WTC11 (cell line): ENCODE measurements around the gene BDKRB2. TPM values are rescaled to one million over a fixed set of nuclear protein-coding genes. Genes with fewer than 3 reads are reported as not detected.

Experiments
- ATAC-seq: fragments of 200-7000 bp; cut with Tn5 transposase; 2 replicates; pipeline ENCODE4 v1.10.0; 2021; ENCODE audit warnings: mild to moderate bottlenecking, moderate library complexity
- CTCF ChIA-PET: fragments of 300-600 bp; sonication (Branson Sonifier 250); formaldehyde crosslinking; loops from one replicate; lab custom pipeline; 2021; ENCODE audit warnings: antibody characterized with exemption; lab: Charles Lee
- POLR2A ChIA-PET: fragments of 350-600 bp; sonication (Branson Sonifier 250); formaldehyde crosslinking; loops from one replicate; lab custom pipeline; 2021; ENCODE audit warnings: antibody characterized with exemption; lab: Charles Lee
- DNase-seq: peaks from one replicate; pipeline ENCODE4 v3.0.0; 2021; ENCODE audit warnings: low spot score
- H3K27ac Mint-ChIP-seq: 2 replicates; pipeline ENCODE4 v1.8.0; 2021; ENCODE audit warnings: mixed read lengths
- H3K27me3 Mint-ChIP-seq: 2 replicates; pipeline ENCODE4 v1.8.0; 2021; ENCODE audit warnings: low read depth, mild to moderate bottlenecking, moderate library complexity, mixed read lengths
- H3K36me3 Mint-ChIP-seq: 2 replicates; pipeline ENCODE4 v1.8.0; 2021; ENCODE audit warnings: mixed read lengths
- H3K4me1 Mint-ChIP-seq: 2 replicates; pipeline ENCODE4 v1.8.0; 2022; ENCODE audit warnings: mixed read lengths
- H3K4me3 Mint-ChIP-seq: 2 replicates; pipeline ENCODE4 v1.8.0; 2021; ENCODE audit warnings: mild to moderate bottlenecking, moderate library complexity, mixed read lengths
- H3K9me3 Mint-ChIP-seq: 2 replicates; pipeline ENCODE4 v1.8.0; 2021; ENCODE audit warnings: mixed read lengths
- CREB1 ChIP-seq: sonication (generic); formaldehyde crosslinking; IDR thresholded peaks from 2 replicates; pipeline ENCODE4 v1.8.0; 2023; ENCODE audit warnings: mild to moderate bottlenecking, missing genetic modification reagents
- ELF4 ChIP-seq: sonication (generic); formaldehyde crosslinking; IDR thresholded peaks from 2 replicates; pipeline ENCODE4 v1.8.1; 2022; ENCODE audit warnings: low read depth, mild to moderate bottlenecking, moderate library complexity, missing genetic modification reagents
- ESRRA ChIP-seq: sonication (generic); formaldehyde crosslinking; IDR thresholded peaks from 2 replicates; pipeline ENCODE4 v1.8.1; 2022; ENCODE audit warnings: mild to moderate bottlenecking, missing genetic modification reagents, borderline replicate concordance
- IRF2 ChIP-seq: sonication (generic); formaldehyde crosslinking; IDR thresholded peaks from 2 replicates; pipeline ENCODE4 v1.8.0; 2022; ENCODE audit warnings: low read depth, missing genetic modification reagents, borderline replicate concordance
- KAT7 ChIP-seq: sonication (generic); formaldehyde crosslinking; IDR thresholded peaks from 2 replicates; pipeline ENCODE4 v1.8.1; 2023; ENCODE audit warnings: missing genetic modification reagents, mild to moderate bottlenecking, borderline replicate concordance
- NFATC4 ChIP-seq: fragments of 250-450 bp; sonication (Bioruptor Pico); IDR thresholded peaks from 2 replicates; pipeline ENCODE4 v1.9.0; 2021; ENCODE audit warnings: mild to moderate bottlenecking
- NFYB ChIP-seq: sonication (generic); formaldehyde crosslinking; conservative IDR thresholded peaks from 2 replicates; pipeline ENCODE4 v1.8.0; 2022; ENCODE audit warnings: low read depth, missing genetic modification reagents
- SP1 ChIP-seq: sonication (generic); formaldehyde crosslinking; conservative IDR thresholded peaks from 2 replicates; pipeline ENCODE4 v1.8.1; 2022; ENCODE audit warnings: missing genetic modification reagents
- ZNF121 ChIP-seq: sonication (generic); formaldehyde crosslinking; IDR thresholded peaks from 2 replicates; pipeline ENCODE4 v1.8.0; 2023; ENCODE audit warnings: missing genetic modification reagents
- ZNF219 ChIP-seq: sonication (generic); formaldehyde crosslinking; IDR thresholded peaks from 2 replicates; pipeline ENCODE4 v1.8.0; 2023; ENCODE audit warnings: missing genetic modification reagents, mild to moderate bottlenecking, borderline replicate concordance
- ZNF423 ChIP-seq: fragments of 250-450 bp; sonication (Bioruptor Pico); IDR thresholded peaks from 2 replicates; pipeline ENCODE4 v2.1.2; 2022; ENCODE audit warnings: mild to moderate bottlenecking, moderate library complexity
- total RNA-seq: library from RNA; stranded (reverse); gene quantifications from 3 replicates; pipeline ENCODE4 v1.2.3, GENCODE V29; 2021
- TF ChIP-seq, protein P1 (sequence below): sonication (generic); formaldehyde crosslinking; IDR thresholded peaks from 2 replicates; pipeline ENCODE4 v1.8.0; 2022; ENCODE audit warnings: mild to moderate bottlenecking, missing genetic modification reagents
- TF ChIP-seq, protein P2 (sequence below): sonication (generic); formaldehyde crosslinking; IDR thresholded peaks from 2 replicates; pipeline ENCODE4 v1.8.1; 2023; ENCODE audit warnings: mild to moderate bottlenecking, missing genetic modification reagents, moderate library complexity
- TF ChIP-seq, protein P3 (sequence below): sonication (generic); formaldehyde crosslinking; IDR thresholded peaks from 2 replicates; pipeline ENCODE4 v1.8.1; 2023; ENCODE audit warnings: mild to moderate bottlenecking, moderate library complexity, missing genetic modification reagents
- TF ChIP-seq, protein P4 (sequence below): sonication (generic); formaldehyde crosslinking; conservative IDR thresholded peaks from 2 replicates; pipeline ENCODE4 v1.8.1; 2023; ENCODE audit warnings: mild to moderate bottlenecking, low read depth, missing genetic modification reagents, moderate library complexity
- TF ChIP-seq, protein P5 (sequence below): sonication (generic); formaldehyde crosslinking; IDR thresholded peaks from 2 replicates; pipeline ENCODE4 v1.8.0; 2022; ENCODE audit warnings: missing genetic modification reagents

The BDKRB2 gene
- total RNA-seq, 1 experiment from 2014 or later = 0.17 TPM

DNA sequence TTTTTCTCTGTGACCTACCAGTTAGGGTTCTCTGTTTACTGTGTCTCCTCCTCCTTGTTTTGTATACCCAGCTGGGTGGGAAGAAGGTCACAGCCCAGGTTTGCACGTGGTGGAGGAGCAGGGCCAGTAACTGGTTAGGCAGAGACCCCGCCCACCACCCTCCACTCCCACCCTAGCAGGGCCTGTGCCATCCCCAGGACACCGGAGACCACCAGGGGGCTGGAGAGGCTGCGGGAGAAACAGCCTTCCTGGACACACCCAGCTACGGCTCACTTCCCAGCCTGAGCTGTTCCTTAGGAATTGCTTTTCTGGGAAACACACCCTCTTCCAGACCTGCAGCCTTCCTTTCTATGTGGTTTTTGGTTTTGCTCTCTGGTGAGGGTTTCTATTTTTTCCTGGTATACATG, 21.1 kb downstream of the BDKRB2 start:
- DNase-seq (peak; percentile 62), ATAC-seq (peak; percentile 96)
- Mint-ChIP-seq H3K9me3 (peaks cover 17% of the 10 kb centered on the region), H3K27ac (no peak overlapping the region; the same call in 1 of the 2 replicates), H3K4me1 (peaks cover 6% of the 10 kb centered on the region; the same call in 1 of the 2 replicates), H3K27me3 (peaks cover 6% of the 10 kb centered on the region; the same call in 1 of the 2 replicates), H3K36me3 (peaks cover 4% of the 10 kb centered on the region), H3K4me3 (no peak overlapping the region)
- TF ChIP-seq, protein P1, sequence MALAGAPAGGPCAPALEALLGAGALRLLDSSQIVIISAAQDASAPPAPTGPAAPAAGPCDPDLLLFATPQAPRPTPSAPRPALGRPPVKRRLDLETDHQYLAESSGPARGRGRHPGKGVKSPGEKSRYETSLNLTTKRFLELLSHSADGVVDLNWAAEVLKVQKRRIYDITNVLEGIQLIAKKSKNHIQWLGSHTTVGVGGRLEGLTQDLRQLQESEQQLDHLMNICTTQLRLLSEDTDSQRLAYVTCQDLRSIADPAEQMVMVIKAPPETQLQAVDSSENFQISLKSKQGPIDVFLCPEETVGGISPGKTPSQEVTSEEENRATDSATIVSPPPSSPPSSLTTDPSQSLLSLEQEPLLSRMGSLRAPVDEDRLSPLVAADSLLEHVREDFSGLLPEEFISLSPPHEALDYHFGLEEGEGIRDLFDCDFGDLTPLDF = no peak
- TF ChIP-seq ESRRA (CRISPR knock-in tag) (no peak), ZNF423 (CRISPR knock-in tag) (peak; percentile 31; the same call in 1 of the 2 replicates), ZNF219 (CRISPR knock-in tag) (no peak), ELF4 (CRISPR knock-in tag) (no peak), ZNF121 (CRISPR knock-in tag) (no peak), NFYB (CRISPR knock-in tag) (no peak), KAT7 (no peak), SP1 (CRISPR knock-in tag) (no peak), NFATC4 (CRISPR knock-in tag) (no peak), CREB1 (CRISPR knock-in tag) (no peak), IRF2 (CRISPR knock-in tag) (no peak)
- TF ChIP-seq, protein P2, sequence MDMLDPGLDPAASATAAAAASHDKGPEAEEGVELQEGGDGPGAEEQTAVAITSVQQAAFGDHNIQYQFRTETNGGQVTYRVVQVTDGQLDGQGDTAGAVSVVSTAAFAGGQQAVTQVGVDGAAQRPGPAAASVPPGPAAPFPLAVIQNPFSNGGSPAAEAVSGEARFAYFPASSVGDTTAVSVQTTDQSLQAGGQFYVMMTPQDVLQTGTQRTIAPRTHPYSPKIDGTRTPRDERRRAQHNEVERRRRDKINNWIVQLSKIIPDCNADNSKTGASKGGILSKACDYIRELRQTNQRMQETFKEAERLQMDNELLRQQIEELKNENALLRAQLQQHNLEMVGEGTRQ (CRISPR knock-in tag) = 0 out of 2 replicates have a peak, but pooled peaks have one; percentile 28
- TF ChIP-seq, protein P3, sequence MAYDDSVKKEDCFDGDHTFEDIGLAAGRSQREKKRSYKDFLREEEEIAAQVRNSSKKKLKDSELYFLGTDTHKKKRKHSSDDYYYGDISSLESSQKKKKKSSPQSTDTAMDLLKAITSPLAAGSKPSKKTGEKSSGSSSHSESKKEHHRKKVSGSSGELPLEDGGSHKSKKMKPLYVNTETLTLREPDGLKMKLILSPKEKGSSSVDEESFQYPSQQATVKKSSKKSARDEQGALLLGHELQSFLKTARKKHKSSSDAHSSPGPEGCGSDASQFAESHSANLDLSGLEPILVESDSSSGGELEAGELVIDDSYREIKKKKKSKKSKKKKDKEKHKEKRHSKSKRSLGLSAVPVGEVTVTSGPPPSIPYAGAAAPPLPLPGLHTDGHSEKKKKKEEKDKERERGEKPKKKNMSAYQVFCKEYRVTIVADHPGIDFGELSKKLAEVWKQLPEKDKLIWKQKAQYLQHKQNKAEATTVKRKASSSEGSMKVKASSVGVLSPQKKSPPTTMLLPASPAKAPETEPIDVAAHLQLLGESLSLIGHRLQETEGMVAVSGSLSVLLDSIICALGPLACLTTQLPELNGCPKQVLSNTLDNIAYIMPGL (CRISPR knock-in tag) = no peak
- TF ChIP-seq, protein P4, sequence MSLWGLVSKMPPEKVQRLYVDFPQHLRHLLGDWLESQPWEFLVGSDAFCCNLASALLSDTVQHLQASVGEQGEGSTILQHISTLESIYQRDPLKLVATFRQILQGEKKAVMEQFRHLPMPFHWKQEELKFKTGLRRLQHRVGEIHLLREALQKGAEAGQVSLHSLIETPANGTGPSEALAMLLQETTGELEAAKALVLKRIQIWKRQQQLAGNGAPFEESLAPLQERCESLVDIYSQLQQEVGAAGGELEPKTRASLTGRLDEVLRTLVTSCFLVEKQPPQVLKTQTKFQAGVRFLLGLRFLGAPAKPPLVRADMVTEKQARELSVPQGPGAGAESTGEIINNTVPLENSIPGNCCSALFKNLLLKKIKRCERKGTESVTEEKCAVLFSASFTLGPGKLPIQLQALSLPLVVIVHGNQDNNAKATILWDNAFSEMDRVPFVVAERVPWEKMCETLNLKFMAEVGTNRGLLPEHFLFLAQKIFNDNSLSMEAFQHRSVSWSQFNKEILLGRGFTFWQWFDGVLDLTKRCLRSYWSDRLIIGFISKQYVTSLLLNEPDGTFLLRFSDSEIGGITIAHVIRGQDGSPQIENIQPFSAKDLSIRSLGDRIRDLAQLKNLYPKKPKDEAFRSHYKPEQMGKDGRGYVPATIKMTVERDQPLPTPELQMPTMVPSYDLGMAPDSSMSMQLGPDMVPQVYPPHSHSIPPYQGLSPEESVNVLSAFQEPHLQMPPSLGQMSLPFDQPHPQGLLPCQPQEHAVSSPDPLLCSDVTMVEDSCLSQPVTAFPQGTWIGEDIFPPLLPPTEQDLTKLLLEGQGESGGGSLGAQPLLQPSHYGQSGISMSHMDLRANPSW (CRISPR knock-in tag) = no peak
- TF ChIP-seq, protein P5, sequence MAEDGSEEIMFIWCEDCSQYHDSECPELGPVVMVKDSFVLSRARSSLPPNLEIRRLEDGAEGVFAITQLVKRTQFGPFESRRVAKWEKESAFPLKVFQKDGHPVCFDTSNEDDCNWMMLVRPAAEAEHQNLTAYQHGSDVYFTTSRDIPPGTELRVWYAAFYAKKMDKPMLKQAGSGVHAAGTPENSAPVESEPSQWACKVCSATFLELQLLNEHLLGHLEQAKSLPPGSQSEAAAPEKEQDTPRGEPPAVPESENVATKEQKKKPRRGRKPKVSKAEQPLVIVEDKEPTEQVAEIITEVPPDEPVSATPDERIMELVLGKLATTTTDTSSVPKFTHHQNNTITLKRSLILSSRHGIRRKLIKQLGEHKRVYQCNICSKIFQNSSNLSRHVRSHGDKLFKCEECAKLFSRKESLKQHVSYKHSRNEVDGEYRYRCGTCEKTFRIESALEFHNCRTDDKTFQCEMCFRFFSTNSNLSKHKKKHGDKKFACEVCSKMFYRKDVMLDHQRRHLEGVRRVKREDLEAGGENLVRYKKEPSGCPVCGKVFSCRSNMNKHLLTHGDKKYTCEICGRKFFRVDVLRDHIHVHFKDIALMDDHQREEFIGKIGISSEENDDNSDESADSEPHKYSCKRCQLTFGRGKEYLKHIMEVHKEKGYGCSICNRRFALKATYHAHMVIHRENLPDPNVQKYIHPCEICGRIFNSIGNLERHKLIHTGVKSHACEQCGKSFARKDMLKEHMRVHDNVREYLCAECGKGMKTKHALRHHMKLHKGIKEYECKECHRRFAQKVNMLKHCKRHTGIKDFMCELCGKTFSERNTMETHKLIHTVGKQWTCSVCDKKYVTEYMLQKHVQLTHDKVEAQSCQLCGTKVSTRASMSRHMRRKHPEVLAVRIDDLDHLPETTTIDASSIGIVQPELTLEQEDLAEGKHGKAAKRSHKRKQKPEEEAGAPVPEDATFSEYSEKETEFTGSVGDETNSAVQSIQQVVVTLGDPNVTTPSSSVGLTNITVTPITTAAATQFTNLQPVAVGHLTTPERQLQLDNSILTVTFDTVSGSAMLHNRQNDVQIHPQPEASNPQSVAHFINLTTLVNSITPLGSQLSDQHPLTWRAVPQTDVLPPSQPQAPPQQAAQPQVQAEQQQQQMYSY (CRISPR knock-in tag) = no peak
- ChIA-PET CTCF (interaction anchor here (0.6 to 1.4 kb wide), 7 partner anchors 21 to 127 kb away, joined by 3 to 8 read pairs (median 3); partner anchors contain the start of gene BDKRB2), POLR2A (no interaction called here)
